Astrocyte (in vitro differentiated cells and primary cell): Measurements from ENCODE around the gene NOS1.

Source experiments
- EZH2 ChIP-seq: IDR thresholded peaks from 2 replicates; pipeline ENCODE4 v1.6.1; 2012; ENCODE audit warnings: mild to moderate bottlenecking, low read length, inconsistent platforms; ENCODE audit not compliant: insufficient read depth
- TF ChIP-seq, protein P1 (sequence below): IDR thresholded peaks from 2 replicates; pipeline ENCODE4 v1.5.1; 2011; ENCODE audit warnings: low read depth, mild to moderate bottlenecking, inconsistent platforms, low read length, moderate library complexity; ENCODE audit not compliant: insufficient read depth

- TF ChIP-seq, protein P1, sequence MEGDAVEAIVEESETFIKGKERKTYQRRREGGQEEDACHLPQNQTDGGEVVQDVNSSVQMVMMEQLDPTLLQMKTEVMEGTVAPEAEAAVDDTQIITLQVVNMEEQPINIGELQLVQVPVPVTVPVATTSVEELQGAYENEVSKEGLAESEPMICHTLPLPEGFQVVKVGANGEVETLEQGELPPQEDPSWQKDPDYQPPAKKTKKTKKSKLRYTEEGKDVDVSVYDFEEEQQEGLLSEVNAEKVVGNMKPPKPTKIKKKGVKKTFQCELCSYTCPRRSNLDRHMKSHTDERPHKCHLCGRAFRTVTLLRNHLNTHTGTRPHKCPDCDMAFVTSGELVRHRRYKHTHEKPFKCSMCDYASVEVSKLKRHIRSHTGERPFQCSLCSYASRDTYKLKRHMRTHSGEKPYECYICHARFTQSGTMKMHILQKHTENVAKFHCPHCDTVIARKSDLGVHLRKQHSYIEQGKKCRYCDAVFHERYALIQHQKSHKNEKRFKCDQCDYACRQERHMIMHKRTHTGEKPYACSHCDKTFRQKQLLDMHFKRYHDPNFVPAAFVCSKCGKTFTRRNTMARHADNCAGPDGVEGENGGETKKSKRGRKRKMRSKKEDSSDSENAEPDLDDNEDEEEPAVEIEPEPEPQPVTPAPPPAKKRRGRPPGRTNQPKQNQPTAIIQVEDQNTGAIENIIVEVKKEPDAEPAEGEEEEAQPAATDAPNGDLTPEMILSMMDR = no peak
- TF ChIP-seq EZH2 = no peak
Measured at GRCh38 chr12:117403586-117404139, 42.2 kb upstream of the NOS1 start.
